Activated CD8-positive, alpha-beta T cell treated with anti-CD3 and anti-CD28 coated beads for 36 hours (primary cell): ENCODE results near the gene TBXAS1. TPM values are rescaled to one million over a fixed set of nuclear protein-coding genes. Genes with fewer than 3 reads are reported as not detected.
"Not testable (repeated sequence)": the region's sequence is repeated elsewhere in the genome, so short reads cannot be mapped to it uniquely, and the experiment has no call there.

Source experiments
- ATAC-seq: fragments of 200-7000 bp; cut with Tn5 transposase; one replicate; pipeline ENCODE4 v1.10.0; 2021; ENCODE audit warnings: mild to moderate bottlenecking, moderate library complexity
- CTCF ChIA-PET: fragments of 350-600 bp; sonication (Branson Sonifier 250); formaldehyde crosslinking; loops from one replicate; lab custom pipeline; 2021; ENCODE audit warnings: antibody characterized with exemption; lab: Charles Lee
- POLR2A ChIA-PET: fragments of 350-600 bp; sonication (Branson Sonifier 250); formaldehyde crosslinking; loops from one replicate; lab custom pipeline; 2021; ENCODE audit warnings: antibody characterized with exemption; lab: Charles Lee
- DNase-seq: peaks from one replicate; pipeline ENCODE4 v3.0.0-alpha.2; 2020
- H3K27ac Mint-ChIP-seq: one replicate; pipeline ENCODE4 v1.8.0; 2021; ENCODE audit warnings: mild to moderate bottlenecking, mixed read lengths
- H3K27me3 Mint-ChIP-seq: one replicate; pipeline ENCODE4 v1.8.0; 2021; ENCODE audit warnings: mixed read lengths
- H3K36me3 Mint-ChIP-seq: one replicate; pipeline ENCODE4 v1.8.0; 2021; ENCODE audit warnings: low read depth, mixed read lengths
- H3K4me1 Mint-ChIP-seq: one replicate; pipeline ENCODE4 v1.8.0; 2021; ENCODE audit warnings: low read depth, mixed read lengths
- H3K4me3 Mint-ChIP-seq: one replicate; pipeline ENCODE4 v1.8.0; 2021; ENCODE audit warnings: mild to moderate bottlenecking, moderate library complexity, mixed read lengths
- H3K9me3 Mint-ChIP-seq: one replicate; pipeline ENCODE4 v1.8.0; 2021; ENCODE audit warnings: mixed read lengths
- CTCF ChIP-seq: fragments of 200-600 bp; IDR thresholded peaks from one replicate; pipeline ENCODE4 v1.8.0; 2022; ENCODE audit warnings: antibody characterized with exemption, mild to moderate bottlenecking
- intact Hi-C: fragments of 100-400 bp; cut with micrococcal nuclease; formaldehyde crosslinking; loops from one replicate; pipeline ENCODE4 v1.10.0; 2022
- total RNA-seq, 2 experiments: library from RNA; stranded (reverse); gene quantifications; one replicate each; pipeline ENCODE4 v1.2.3, GENCODE V29; 2021

The TBXAS1 gene
- total RNA-seq, 2 experiments from 2014 or later: 1.5 to 2.1 TPM

GRCh38 chr7:139840776-139841175, 11.7 kb downstream of the TBXAS1 start:
- ChIA-PET CTCF (no interaction called here), POLR2A (no interaction called here)
- intact Hi-C loops: no loop called here
- ATAC-seq (no peak), DNase-seq (no peak)
- no peak for TF ChIP-seq CTCF
- H3K4me3 Mint-ChIP-seq: no peak overlapping the region
- no peak overlapping the region for H3K27ac Mint-ChIP-seq
- no peaks in the 10 kb centered on the region for H3K36me3 Mint-ChIP-seq
- H3K9me3 Mint-ChIP-seq: peaks cover 8% of the 10 kb centered on the region
- no peaks in the 10 kb centered on the region for H3K27me3 Mint-ChIP-seq
- no peaks in the 10 kb centered on the region for H3K4me1 Mint-ChIP-seq

GRCh38 chr7:139842401-139843210, 13.5 kb downstream of the TBXAS1 start:
- CTCF ChIA-PET: no interaction called here
- intact Hi-C loops: no loop called here
- H3K27me3 Mint-ChIP-seq: no peaks in the 10 kb centered on the region
- no peaks in the 10 kb centered on the region for H3K36me3 Mint-ChIP-seq
- POLR2A ChIA-PET: no interaction called here
- no peak overlapping the region for H3K27ac Mint-ChIP-seq
- H3K9me3 Mint-ChIP-seq: no peaks in the 10 kb centered on the region
- no peak for ATAC-seq
- no peaks in the 10 kb centered on the region for H3K4me1 Mint-ChIP-seq
- DNase-seq: no peak
- H3K4me3 Mint-ChIP-seq: no peak overlapping the region
- TF ChIP-seq CTCF: no peak

- intact Hi-C loops, H3K27me3 Mint-ChIP-seq, H3K36me3 Mint-ChIP-seq, H3K4me3 Mint-ChIP-seq, H3K27ac Mint-ChIP-seq, H3K4me1 Mint-ChIP-seq, H3K9me3 Mint-ChIP-seq, CTCF ChIA-PET, POLR2A ChIA-PET, ATAC-seq, DNase-seq: not testable (repeated sequence)
These were observed 14.1 kb downstream of the TBXAS1 start for GRCh38 chr7:139843211-139843537.

- no peaks in the 10 kb centered on the region for H3K9me3 Mint-ChIP-seq
- no peaks in the 10 kb centered on the region for H3K27me3 Mint-ChIP-seq
These were observed 15.8 kb downstream of the TBXAS1 start for GRCh38 chr7:139844779-139845442.

GRCh38 chr7:139845443-139845805, 16.4 kb downstream of the TBXAS1 start:
- ATAC-seq (no peak), DNase-seq (no peak)
- no peaks in the 10 kb centered on the region for H3K9me3 Mint-ChIP-seq
- intact Hi-C loops: no loop called here
- H3K36me3 Mint-ChIP-seq: no peaks in the 10 kb centered on the region
- no peak overlapping the region for H3K4me3 Mint-ChIP-seq
- CTCF ChIA-PET: interaction anchor here (1.1 kb wide), 1 partner anchor 160 kb away, joined by 3 read pairs; no protein-coding TSS in a partner anchor
- no peak for TF ChIP-seq CTCF
- POLR2A ChIA-PET: no interaction called here
- H3K27me3 Mint-ChIP-seq: no peaks in the 10 kb centered on the region
- H3K27ac Mint-ChIP-seq: no peak overlapping the region
- no peaks in the 10 kb centered on the region for H3K4me1 Mint-ChIP-seq

More at GRCh38 chr7:139844779-139845442, 15.8 kb downstream of the TBXAS1 start:
- H3K4me1 Mint-ChIP-seq: no peaks in the 10 kb centered on the region
- intact Hi-C loops: no loop called here
- H3K36me3 Mint-ChIP-seq: no peaks in the 10 kb centered on the region
- CTCF ChIA-PET: interaction anchor here (1.0 kb wide), 1 partner anchor 200 kb away, joined by 3 read pairs; no protein-coding TSS in a partner anchor
- no peak overlapping the region for H3K4me3 Mint-ChIP-seq
- H3K27ac Mint-ChIP-seq: no peak overlapping the region
- ATAC-seq: no peak
- POLR2A ChIA-PET: no interaction called here
- TF ChIP-seq CTCF: no peak
- DNase-seq: no peak
